Adipocyte (in vitro differentiated cells): ENCODE results near the gene EVA1C.

ENCODE experiments used
- DNase-seq: peaks from one replicate; pipeline ENCODE4 v3.0.0-alpha.2; 2015; ENCODE audit warnings: low read depth
- H3K27me3 ChIP-seq: replicated peaks from 2 replicates; pipeline ENCODE4 v1.7.0; 2013; ENCODE audit warnings: mild to moderate bottlenecking, low read length, moderate library complexity; ENCODE audit not compliant: control insufficient read depth, insufficient read depth
- H3K36me3 ChIP-seq: 2 replicates; pipeline ENCODE4 v1.7.0; 2013; ENCODE audit warnings: low read length, mild to moderate bottlenecking, moderate library complexity; ENCODE audit not compliant: control insufficient read depth, insufficient read depth, severe bottlenecking
- H3K4me1 ChIP-seq: 2 replicates; pipeline ENCODE4 v1.7.0; 2013; ENCODE audit warnings: mild to moderate bottlenecking, low read length, moderate library complexity; ENCODE audit not compliant: control insufficient read depth, insufficient read depth
- H3K4me3 ChIP-seq: 2 replicates; pipeline ENCODE4 v1.7.0; 2013; ENCODE audit warnings: mild to moderate bottlenecking, low read length, moderate library complexity
- H3K9ac ChIP-seq: 2 replicates; pipeline ENCODE4 v1.7.0; 2013; ENCODE audit warnings: mild to moderate bottlenecking, low read length, moderate library complexity
- H3K9me3 ChIP-seq: 2 replicates; pipeline ENCODE4 v1.7.0; 2013; ENCODE audit warnings: mild to moderate bottlenecking, low read length, moderate library complexity; ENCODE audit not compliant: control insufficient read depth

Gene EVA1C

GRCh38 chr21:32391755-32392154, 20.8 kb upstream of the EVA1C start:
- Histone ChIP-seq H3K4me3 (peak overlapping the region; percentile 94), H3K4me1 (peaks cover 38% of the 10 kb centered on the region), H3K9ac (peak overlapping the region; percentile 88), H3K9me3 (no peaks in the 10 kb centered on the region), H3K27me3 (no peaks in the 10 kb centered on the region), H3K36me3 (peaks cover 3% of the 10 kb centered on the region)
- DNase-seq = no peak

GRCh38 chr21:32392299-32392879, 20.1 kb upstream of the EVA1C start:
- peaks cover 5% of the 10 kb centered on the region for H3K9me3 ChIP-seq
- DNase-seq = peak; percentile 24
- H3K27me3 ChIP-seq = no peaks in the 10 kb centered on the region
- H3K4me1 ChIP-seq = peaks cover 37% of the 10 kb centered on the region
- H3K36me3 ChIP-seq = peaks cover 3% of the 10 kb centered on the region
- H3K9ac ChIP-seq = peak overlapping the region; percentile 88
- peak overlapping the region; percentile 94 for H3K4me3 ChIP-seq

GRCh38 chr21:32392880-32393676, 19.4 kb upstream of the EVA1C start, which contains the start of gene URB1:
Gene URB1, minus strand, starts transcription at chr21:32393012. Its CDS starts 102 bp downstream, at chr21:32392910.
- Histone ChIP-seq H3K4me3 (peak within 1 kb of the TSS; percentile 94), H3K4me1 (peaks cover 37% of the 10 kb centered on the region), H3K9ac (peak within 1 kb of the TSS; percentile 90), H3K36me3 (no peaks in the 10 kb centered on the region), H3K27me3 (no peaks in the 10 kb centered on the region), H3K9me3 (peaks cover 5% of the 10 kb centered on the region)
- DNase-seq = peak; percentile 96

- no peak for DNase-seq
- Histone ChIP-seq H3K9ac (peak overlapping the region; percentile 90), H3K4me1 (peaks cover 32% of the 10 kb centered on the region), H3K36me3 (no peaks in the 10 kb centered on the region), H3K4me3 (peak overlapping the region; percentile 94), H3K9me3 (peaks cover 5% of the 10 kb centered on the region), H3K27me3 (no peaks in the 10 kb centered on the region)
These were observed 18.9 kb upstream of the EVA1C start for GRCh38 chr21:32393677-32394001.

- no peaks in the 10 kb centered on the region for H3K9me3 ChIP-seq
- no peaks in the 10 kb centered on the region for H3K36me3 ChIP-seq
- H3K9ac ChIP-seq = peak overlapping the region; percentile 17
- H3K27me3 ChIP-seq = no peaks in the 10 kb centered on the region
- DNase-seq = peak; percentile 96
- no peaks in the 10 kb centered on the region for H3K4me1 ChIP-seq
- no peak overlapping the region for H3K4me3 ChIP-seq
These were observed 9.2 kb upstream of the EVA1C start for GRCh38 chr21:32403201-32403777.

- H3K36me3 ChIP-seq = no peaks in the 10 kb centered on the region
- no peak overlapping the region for H3K4me3 ChIP-seq
- no peak for DNase-seq
- H3K9me3 ChIP-seq = no peaks in the 10 kb centered on the region
- no peaks in the 10 kb centered on the region for H3K27me3 ChIP-seq
- no peak overlapping the region for H3K9ac ChIP-seq
- H3K4me1 ChIP-seq = peaks cover 6% of the 10 kb centered on the region
These were observed 6.1 kb upstream of the EVA1C start for GRCh38 chr21:32406405-32406804.

GRCh38 chr21:32410291-32410690, 2.2 kb upstream of the EVA1C start:
- no peak overlapping the region for H3K9ac ChIP-seq
- DNase-seq = no peak
- peaks cover 32% of the 10 kb centered on the region for H3K4me1 ChIP-seq
- no peaks in the 10 kb centered on the region for H3K27me3 ChIP-seq
- no peaks in the 10 kb centered on the region for H3K36me3 ChIP-seq
- H3K9me3 ChIP-seq = no peaks in the 10 kb centered on the region
- no peak overlapping the region for H3K4me3 ChIP-seq

- no peaks in the 10 kb centered on the region for H3K9me3 ChIP-seq
These were observed 1.6 kb upstream of the EVA1C start for GRCh38 chr21:32410916-32411315.

GRCh38 chr21:32411350-32412161, 950 bp upstream of the EVA1C start:
- Histone ChIP-seq H3K36me3 (no peaks in the 10 kb centered on the region), H3K27me3 (no peaks in the 10 kb centered on the region), H3K9me3 (no peaks in the 10 kb centered on the region), H3K4me3 (peak overlapping the region; percentile 90), H3K9ac (peak overlapping the region; percentile 96), H3K4me1 (peaks cover 39% of the 10 kb centered on the region)
- DNase-seq = peak; percentile 94

More at GRCh38 chr21:32410916-32411315, 1.6 kb upstream of the EVA1C start:
- H3K4me1 ChIP-seq = peaks cover 38% of the 10 kb centered on the region
- peak overlapping the region; percentile 90 for H3K4me3 ChIP-seq
- H3K27me3 ChIP-seq = no peaks in the 10 kb centered on the region
- H3K9ac ChIP-seq = peak overlapping the region; percentile 96
- no peaks in the 10 kb centered on the region for H3K36me3 ChIP-seq
- no peak for DNase-seq

- H3K9ac ChIP-seq = peak overlapping the region; percentile 96
- H3K9me3 ChIP-seq = no peaks in the 10 kb centered on the region
- peak overlapping the region; percentile 90 for H3K4me3 ChIP-seq
- peaks cover 39% of the 10 kb centered on the region for H3K4me1 ChIP-seq
- peaks cover 3% of the 10 kb centered on the region for H3K36me3 ChIP-seq
- DNase-seq = no peak
- H3K27me3 ChIP-seq = no peaks in the 10 kb centered on the region
These were observed 554 bp downstream of the EVA1C start for GRCh38 chr21:32413015-32413504.
